ENCODE data around the gene FPR3. TPM values are rescaled to one million over a fixed set of nuclear protein-coding genes. Genes with fewer than 3 reads are reported as not detected.

The FPR3 gene
- total and polyA plus RNA-seq, 9 of the 15 experiments (the other 6 are each of a cell fraction or from before 2014, with no cell fraction given), result 0.08 to 0.51 (median 0.22) TPM; not detected in 1

DNA sequence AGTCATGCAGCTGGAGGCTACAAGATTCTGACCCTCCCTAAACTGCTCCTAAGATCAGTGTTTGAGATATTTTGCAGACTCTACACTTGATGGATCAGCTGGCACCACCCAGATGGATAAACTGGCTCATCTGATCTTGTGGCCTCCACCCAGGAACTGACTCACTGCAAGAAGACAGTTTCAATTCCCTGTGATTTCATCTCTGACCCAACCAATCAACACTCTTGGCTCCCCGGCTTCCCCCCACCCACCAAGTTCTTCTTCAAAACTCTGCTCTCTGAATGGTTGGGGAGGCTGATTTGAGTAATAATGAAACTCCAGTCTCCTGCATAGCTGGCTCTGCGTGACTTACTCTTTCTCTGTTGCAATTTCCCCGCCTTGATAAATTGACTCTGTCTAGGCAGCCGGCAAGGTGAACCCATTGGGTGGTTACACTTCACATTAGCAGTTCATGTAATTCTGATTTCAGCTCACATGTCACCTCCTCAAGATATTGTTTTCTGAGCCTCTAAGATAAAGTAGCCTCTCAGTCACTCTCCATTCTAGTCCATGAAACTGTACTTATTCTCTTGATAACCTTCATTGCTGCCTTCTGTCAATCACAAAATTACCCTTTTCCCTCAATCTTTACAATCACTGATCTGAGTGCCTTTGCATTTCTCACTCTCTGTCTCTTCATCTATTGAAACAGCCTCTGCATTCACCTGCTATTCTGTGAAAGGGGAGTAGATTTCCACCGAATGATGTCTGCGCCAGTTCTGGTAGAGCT, 9.9 kb upstream of the FPR3 start (continued):
- TF ChIP-seq SMARCB1 (IDR thresholded peaks at IDR 0.05; ENCODE audit: insufficient read length, low read depth) (no peak), ZNF507 (tag; conservative IDR thresholded peaks at IDR 0.05) (no peak), U2AF1 (optimal IDR thresholded peaks at IDR 0.05; ENCODE audit: low read depth, low read length) (no peak), GTF2F1 (IDR thresholded peaks at IDR 0.05; ENCODE audit: low read depth, low read length) (no peak), RBM17 (IDR thresholded peaks at IDR 0.05; ENCODE audit: borderline replicate concordance, low read depth, low read length) (no peak), CBX1 (IDR thresholded peaks at IDR 0.05; ENCODE audit: low read depth) (no peak), SMARCC2 (IDR thresholded peaks at IDR 0.05; ENCODE audit: low read depth) (peak; percentile 65; the same call in 1 of the 2 replicates), HLTF (IDR thresholded peaks at IDR 0.05) (no peak), WHSC1 (IDR thresholded peaks at IDR 0.05; ENCODE audit: low read length) (no peak), TCF3 (CRISPR knock-in tag; IDR thresholded peaks at IDR 0.05) (peak; percentile 9; the same call in 1 of the 2 replicates), RHOXF2B (CRISPR knock-in tag; conservative IDR thresholded peaks at IDR 0.05) (no peak), HDGF (IDR thresholded peaks at IDR 0.05) (no peak), E4F1 (CRISPR knock-in tag; IDR thresholded peaks at IDR 0.05; ENCODE audit: borderline replicate concordance) (no peak), PHB (CRISPR knock-in tag; IDR thresholded peaks at IDR 0.05) (no peak), RUNX1 (IDR thresholded peaks at IDR 0.05; ENCODE audit: low read depth) (no peak), TBP (optimal IDR thresholded peaks at IDR 0.05; ENCODE audit: low read depth, low read length) (no peak)
- TF ChIP-seq, protein P1, sequence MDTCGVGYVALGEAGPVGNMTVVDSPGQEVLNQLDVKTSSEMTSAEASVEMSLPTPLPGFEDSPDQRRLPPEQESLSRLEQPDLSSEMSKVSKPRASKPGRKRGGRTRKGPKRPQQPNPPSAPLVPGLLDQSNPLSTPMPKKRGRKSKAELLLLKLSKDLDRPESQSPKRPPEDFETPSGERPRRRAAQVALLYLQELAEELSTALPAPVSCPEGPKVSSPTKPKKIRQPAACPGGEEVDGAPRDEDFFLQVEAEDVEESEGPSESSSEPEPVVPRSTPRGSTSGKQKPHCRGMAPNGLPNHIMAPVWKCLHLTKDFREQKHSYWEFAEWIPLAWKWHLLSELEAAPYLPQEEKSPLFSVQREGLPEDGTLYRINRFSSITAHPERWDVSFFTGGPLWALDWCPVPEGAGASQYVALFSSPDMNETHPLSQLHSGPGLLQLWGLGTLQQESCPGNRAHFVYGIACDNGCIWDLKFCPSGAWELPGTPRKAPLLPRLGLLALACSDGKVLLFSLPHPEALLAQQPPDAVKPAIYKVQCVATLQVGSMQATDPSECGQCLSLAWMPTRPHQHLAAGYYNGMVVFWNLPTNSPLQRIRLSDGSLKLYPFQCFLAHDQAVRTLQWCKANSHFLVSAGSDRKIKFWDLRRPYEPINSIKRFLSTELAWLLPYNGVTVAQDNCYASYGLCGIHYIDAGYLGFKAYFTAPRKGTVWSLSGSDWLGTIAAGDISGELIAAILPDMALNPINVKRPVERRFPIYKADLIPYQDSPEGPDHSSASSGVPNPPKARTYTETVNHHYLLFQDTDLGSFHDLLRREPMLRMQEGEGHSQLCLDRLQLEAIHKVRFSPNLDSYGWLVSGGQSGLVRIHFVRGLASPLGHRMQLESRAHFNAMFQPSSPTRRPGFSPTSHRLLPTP (IDR thresholded peaks at IDR 0.05; ENCODE audit: borderline replicate concordance, extremely low read depth, insufficient read length), result no peak
- TF ChIP-seq, protein P2, sequence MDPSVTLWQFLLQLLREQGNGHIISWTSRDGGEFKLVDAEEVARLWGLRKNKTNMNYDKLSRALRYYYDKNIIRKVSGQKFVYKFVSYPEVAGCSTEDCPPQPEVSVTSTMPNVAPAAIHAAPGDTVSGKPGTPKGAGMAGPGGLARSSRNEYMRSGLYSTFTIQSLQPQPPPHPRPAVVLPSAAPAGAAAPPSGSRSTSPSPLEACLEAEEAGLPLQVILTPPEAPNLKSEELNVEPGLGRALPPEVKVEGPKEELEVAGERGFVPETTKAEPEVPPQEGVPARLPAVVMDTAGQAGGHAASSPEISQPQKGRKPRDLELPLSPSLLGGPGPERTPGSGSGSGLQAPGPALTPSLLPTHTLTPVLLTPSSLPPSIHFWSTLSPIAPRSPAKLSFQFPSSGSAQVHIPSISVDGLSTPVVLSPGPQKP (CRISPR knock-in tag; IDR thresholded peaks at IDR 0.05), result no peak
- TF ChIP-seq, protein P3, sequence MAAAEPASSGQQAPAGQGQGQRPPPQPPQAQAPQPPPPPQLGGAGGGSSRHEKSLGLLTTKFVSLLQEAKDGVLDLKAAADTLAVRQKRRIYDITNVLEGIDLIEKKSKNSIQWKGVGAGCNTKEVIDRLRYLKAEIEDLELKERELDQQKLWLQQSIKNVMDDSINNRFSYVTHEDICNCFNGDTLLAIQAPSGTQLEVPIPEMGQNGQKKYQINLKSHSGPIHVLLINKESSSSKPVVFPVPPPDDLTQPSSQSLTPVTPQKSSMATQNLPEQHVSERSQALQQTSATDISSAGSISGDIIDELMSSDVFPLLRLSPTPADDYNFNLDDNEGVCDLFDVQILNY (CRISPR knock-in tag; IDR thresholded peaks at IDR 0.05), result no peak
- TF ChIP-seq, protein P4, sequence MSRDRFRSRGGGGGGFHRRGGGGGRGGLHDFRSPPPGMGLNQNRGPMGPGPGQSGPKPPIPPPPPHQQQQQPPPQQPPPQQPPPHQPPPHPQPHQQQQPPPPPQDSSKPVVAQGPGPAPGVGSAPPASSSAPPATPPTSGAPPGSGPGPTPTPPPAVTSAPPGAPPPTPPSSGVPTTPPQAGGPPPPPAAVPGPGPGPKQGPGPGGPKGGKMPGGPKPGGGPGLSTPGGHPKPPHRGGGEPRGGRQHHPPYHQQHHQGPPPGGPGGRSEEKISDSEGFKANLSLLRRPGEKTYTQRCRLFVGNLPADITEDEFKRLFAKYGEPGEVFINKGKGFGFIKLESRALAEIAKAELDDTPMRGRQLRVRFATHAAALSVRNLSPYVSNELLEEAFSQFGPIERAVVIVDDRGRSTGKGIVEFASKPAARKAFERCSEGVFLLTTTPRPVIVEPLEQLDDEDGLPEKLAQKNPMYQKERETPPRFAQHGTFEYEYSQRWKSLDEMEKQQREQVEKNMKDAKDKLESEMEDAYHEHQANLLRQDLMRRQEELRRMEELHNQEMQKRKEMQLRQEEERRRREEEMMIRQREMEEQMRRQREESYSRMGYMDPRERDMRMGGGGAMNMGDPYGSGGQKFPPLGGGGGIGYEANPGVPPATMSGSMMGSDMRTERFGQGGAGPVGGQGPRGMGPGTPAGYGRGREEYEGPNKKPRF (IDR thresholded peaks at IDR 0.05; ENCODE audit: low read depth, low read length), result no peak
